Medulla oblongata (tissue), 1 donor: Measurements from ENCODE around the gene PLEKHB2.
"Not testable (repeated sequence)": the region's sequence is repeated elsewhere in the genome, so short reads cannot be mapped to it uniquely, and the experiment has no call there.

Source experiments
- DNase-seq: peaks from one replicate; pipeline ENCODE4 v3.0.0-alpha.2; 2015; ENCODE audit errors: extremely low spot score

PLEKHB2 gene

GRCh38 chr2:131105156-131105949 lies at the start of gene PLEKHB2:
PLEKHB2 (plus strand) TSS chr2:131105336; CDS start chr2:131120942, 15,606 bp downstream.
- peak; percentile 93 for DNase-seq

- peak; percentile 66 for DNase-seq
These were observed 48.8 kb upstream of the PLEKHB2 start for GRCh38 chr2:131056204-131056931.

GRCh38 chr2:131056932-131057287 lies 48.2 kb upstream of the PLEKHB2 start:
- no peak for DNase-seq

GRCh38 chr2:131058214-131058843 lies 46.8 kb upstream of the PLEKHB2 start:
- no peak for DNase-seq

GRCh38 chr2:131058920-131059319 lies 46.2 kb upstream of the PLEKHB2 start:
- peak; percentile 91 for DNase-seq

GRCh38 chr2:131063501-131064283 lies 41.4 kb upstream of the PLEKHB2 start:
- no peak for DNase-seq

GRCh38 chr2:131064589-131065512 lies 40.3 kb upstream of the PLEKHB2 start:
- no peak for DNase-seq

GRCh38 chr2:131067465-131068125 lies 37.5 kb upstream of the PLEKHB2 start:
- no peak for DNase-seq

- not testable (repeated sequence) for DNase-seq
These were observed 37.0 kb upstream of the PLEKHB2 start for GRCh38 chr2:131068172-131068571.

GRCh38 chr2:131075578-131075977 lies 29.6 kb upstream of the PLEKHB2 start:
- not testable (repeated sequence) for DNase-seq

- DNase-seq, result no peak
These were observed 28.4 kb upstream of the PLEKHB2 start for GRCh38 chr2:131076707-131077106.

- no peak for DNase-seq
These were observed 27.8 kb upstream of the PLEKHB2 start for GRCh38 chr2:131077182-131077846.

- DNase-seq, result no peak
These were observed 27.2 kb upstream of the PLEKHB2 start for GRCh38 chr2:131077966-131078365.

- not testable (repeated sequence) for DNase-seq
These were observed 25.2 kb upstream of the PLEKHB2 start for GRCh38 chr2:131079931-131080330.

GRCh38 chr2:131081190-131081589 lies 23.9 kb upstream of the PLEKHB2 start:
- DNase-seq, result no peak

GRCh38 chr2:131085646-131086045 lies 19.5 kb upstream of the PLEKHB2 start:
- DNase-seq, result no peak

GRCh38 chr2:131092458-131093005 lies 12.6 kb upstream of the PLEKHB2 start:
- no peak for DNase-seq

GRCh38 chr2:131093006-131093695 lies 12.0 kb upstream of the PLEKHB2 start, which contains the start of gene FAM168B:
FAM168B (minus strand) TSS chr2:131093460; CDS start chr2:131082646, 10,814 bp downstream.
- peak; percentile 88 for DNase-seq
